Hematopoietic multipotent progenitor cell treated with erythropoietin and hydrocortisone succinate and interleukin-3 and kit ligand, for 17 days (in vitro differentiated cells): ENCODE measurements around the gene ZNF212.

Experiments
- DNase-seq: peaks from one replicate; pipeline ENCODE4 v3.0.0-alpha.2; 2015; ENCODE audit warnings: low spot score

ZNF212 gene

GRCh38 chr7:149285603-149286002 lies 46.2 kb downstream of the ZNF212 start:
- no peak for DNase-seq

- DNase-seq, result no peak
These were observed 47.5 kb downstream of the ZNF212 start for GRCh38 chr7:149286811-149287400.

DNA sequence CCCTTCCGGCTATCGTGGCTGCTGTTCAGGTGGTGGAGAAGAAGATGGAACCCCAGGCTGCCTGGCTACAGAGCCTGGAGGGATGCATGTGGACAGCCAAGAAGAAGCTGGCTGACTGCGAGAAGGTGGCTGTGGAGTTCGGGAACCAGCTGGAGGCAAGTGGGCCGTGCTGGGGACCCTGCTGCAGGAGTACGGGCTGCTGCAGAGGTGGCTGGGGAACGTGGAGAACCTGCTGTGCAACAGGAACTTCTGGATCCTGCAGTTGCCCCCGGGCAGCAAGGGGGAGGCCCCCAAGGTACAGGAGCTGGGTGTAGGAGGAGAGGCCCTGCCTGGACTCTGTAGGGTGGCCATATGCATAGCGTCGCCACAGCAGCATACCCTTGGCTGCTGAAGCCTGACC lies 48.2 kb downstream of the ZNF212 start:
- DNase-seq, result no peak

DNA sequence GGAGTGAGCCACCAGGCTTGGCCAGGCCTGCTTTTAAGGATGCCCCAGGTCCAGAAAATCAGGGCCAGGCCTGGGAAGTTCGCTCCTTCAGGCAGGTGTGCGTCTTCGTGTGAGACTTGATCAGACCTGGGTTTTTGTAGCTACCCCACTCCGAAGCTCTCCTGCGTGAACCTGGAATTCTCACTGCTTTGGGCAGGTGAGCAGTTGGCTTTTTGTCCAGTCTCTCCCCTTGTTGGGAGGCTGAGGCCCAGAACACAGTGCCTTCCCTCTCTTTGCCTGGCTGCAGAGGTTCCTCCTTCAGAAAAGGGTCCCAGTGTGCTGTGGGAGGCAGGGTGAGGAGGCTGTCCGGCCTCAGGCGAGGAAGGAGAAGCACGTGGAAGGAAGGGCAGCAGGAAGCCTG lies 49.8 kb downstream of the ZNF212 start:
- no peak for DNase-seq

DNA sequence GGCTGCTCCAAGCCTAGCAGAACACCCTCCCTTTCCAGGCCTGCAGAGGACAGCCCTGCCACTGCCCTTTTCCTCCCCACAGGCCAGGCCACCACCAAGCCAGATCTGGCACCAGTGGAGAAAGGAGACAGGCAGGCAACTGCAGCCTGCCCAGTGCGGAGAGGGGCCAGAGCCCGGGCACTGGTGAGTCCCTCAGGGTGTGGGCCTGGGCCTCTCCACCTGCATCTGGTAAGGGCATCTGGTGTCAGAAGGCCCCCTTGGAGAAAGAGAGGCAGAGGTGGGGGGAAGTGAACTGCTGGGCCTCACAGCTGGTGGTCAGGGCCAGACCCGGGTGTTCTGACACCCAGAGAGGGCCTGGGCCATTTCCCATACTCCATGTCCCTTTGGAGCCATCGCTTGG lies 50.4 kb downstream of the ZNF212 start:
- no peak for DNase-seq

GRCh38 chr7:149291036-149291780 lies 51.8 kb downstream of the ZNF212 start:
- DNase-seq, result no peak

DNA sequence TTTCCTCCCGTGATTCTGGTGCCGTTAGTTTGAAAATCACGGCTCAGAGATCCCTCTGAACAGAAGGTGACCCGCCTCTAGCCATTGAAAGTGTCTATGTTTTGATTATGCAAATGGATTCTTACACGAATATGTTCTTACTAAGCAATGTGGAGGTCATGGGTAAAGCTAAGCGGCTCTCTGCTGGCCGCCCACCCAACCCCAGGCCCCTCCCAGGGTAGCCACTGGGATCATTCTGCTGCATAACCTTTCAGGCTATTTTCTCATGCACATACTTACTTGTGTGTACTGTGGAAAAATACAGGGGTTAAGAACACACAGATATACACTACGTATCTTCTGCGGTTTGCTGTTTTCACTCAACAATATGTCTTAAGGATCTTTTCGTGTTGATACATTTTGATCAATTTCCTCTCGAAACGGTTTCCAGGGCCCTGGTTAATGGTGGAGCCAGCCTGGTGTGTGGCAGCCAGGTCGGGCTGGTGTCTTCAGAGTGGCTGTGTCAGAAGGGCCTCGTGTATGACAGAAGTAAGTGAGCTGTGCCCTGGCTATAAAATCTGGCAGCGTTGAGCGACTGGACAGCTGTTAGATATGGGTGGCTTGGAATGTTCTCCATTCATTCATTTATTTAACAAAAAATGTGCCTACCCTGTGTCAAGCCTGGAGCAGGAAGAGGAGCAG lies 52.5 kb downstream of the ZNF212 start:
- DNase-seq, result no peak

DNA sequence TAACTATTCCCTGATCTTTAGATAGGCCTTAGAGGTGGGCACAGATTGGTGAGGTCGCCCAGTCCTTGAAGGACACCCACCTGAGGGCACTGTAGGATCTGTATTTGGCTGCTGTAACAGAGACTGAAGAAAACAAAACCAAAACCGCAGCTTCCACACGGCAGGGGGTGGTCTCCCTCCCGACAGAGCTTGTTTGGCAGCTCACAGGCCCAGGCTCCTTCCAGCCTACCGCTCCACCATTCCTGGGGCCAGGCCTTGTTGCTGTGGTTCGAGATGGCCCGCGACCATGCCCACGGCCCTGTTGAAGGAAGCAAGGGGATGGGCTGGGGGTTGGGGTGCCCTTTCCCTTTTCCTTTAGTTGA lies 53.0 kb downstream of the ZNF212 start:
- DNase-seq, result no peak

DNA sequence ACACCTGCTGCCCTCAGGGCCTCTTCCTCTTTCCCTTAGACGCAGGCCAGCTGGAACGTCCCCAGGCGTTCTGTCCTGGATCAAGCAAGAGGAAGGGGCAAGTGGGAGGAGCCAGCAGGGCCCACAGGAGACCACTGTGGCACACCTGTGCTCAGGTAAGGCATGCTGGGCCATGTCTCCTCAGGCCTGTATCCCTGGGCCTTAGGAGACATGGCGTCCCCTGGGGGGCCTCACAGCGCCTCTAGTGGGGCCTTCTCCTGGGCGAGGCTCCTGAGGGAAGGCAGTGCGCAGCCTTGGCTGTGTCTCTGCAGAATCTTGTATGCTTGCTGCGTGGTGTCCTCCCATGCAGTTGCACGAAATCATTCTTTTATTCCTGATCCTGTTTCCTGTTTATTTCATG lies 53.9 kb downstream of the ZNF212 start:
- no peak for DNase-seq

DNA sequence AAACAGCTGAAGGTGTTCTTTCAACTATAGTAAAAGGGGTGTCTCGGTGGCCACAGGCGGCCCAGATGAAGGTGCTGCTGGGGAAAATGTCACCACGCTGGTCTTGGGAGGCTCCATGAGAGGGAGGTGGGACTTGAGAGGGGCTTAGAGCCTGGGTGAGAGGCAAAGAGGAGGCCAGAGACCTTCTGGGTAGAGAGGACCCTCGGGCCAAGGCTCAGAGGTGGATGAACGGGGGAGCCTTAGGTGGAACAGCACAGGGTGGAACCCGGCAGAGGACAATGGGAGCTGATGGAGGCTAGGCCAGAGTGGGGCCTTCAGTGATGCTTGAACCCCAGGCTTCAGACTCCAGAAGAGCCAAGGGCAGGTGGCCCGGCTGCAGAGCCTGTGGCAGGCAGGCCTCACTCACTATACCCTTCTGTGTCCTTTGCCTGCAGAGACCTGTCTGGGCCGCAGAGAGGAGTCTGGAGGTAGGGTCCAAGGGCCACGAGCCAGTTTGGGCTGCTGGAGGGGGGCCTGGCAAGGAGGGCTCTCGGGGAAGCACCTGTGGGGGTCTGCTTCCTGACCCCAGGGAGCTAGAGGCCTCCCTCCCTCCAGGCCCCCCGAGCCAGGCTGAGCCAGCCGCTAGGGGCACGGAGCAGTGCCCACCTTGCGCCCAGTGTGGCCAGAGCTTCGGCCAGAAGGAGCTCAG lies 54.6 kb downstream of the ZNF212 start:
- no peak for DNase-seq

DNA sequence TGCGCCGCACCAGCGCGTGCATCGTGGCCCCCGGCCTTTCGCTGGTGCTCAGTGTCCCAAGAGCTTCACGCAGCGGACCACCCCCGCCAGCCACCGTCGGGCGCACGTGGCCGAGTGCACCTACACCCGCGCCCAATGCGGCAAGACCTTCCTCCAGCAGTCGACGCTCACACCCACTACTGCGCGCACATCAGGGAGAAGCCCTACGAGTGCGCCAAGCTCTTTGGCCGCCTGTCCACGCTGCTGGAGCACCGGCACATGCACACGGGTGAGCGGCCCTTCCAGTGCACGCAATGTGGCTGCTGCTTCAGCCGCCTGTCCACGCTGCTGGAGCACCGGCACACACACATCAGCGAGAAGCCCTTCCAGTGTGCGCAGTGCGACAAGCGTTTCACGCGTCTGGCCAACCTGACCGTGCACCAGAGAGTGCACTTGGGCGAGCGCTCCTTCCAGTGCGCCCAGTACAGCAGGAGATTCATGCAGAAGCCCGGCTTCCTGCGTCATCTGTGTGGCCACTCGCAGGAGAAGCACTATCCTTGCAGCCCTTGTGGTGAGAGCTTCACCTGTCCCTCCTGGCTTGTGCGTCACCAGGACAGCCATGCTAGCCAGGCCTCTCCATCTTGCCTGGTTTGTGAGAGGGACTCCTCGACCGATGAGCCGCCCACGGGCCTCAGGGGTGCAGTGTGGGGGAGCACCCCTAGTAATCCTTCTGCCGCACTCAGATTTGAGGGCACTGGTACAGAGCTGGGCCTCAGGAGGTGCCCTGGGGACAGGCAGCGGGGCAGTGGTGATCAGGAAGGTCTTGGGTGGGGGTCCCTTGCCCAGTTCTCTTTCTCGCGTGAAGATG lies 55.4 kb downstream of the ZNF212 start:
- DNase-seq, result no peak

DNA sequence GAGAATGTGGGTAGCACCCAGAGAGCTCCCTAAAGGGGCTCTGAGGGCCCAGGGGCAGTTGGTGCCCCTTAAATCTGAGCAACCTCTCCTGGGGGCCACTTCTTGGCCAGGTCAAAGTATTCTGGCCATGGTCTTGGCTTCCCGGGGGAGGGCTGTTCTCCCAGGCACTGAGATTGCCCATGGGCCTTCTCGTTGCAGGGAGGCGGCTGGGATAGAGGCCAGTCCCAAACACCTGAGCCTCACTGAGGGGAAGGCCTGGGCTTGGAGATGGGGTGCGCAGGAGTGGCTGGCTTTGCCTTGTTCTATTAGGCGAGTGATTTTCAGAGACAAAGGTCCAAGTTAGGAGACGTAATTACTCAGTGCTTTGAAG lies 56.0 kb downstream of the ZNF212 start:
- DNase-seq, result no peak

GRCh38 chr7:149296368-149296767 lies 56.9 kb downstream of the ZNF212 start:
- DNase-seq, result no peak

GRCh38 chr7:149297034-149297755 lies 57.7 kb downstream of the ZNF212 start:
- DNase-seq, result no peak

DNA sequence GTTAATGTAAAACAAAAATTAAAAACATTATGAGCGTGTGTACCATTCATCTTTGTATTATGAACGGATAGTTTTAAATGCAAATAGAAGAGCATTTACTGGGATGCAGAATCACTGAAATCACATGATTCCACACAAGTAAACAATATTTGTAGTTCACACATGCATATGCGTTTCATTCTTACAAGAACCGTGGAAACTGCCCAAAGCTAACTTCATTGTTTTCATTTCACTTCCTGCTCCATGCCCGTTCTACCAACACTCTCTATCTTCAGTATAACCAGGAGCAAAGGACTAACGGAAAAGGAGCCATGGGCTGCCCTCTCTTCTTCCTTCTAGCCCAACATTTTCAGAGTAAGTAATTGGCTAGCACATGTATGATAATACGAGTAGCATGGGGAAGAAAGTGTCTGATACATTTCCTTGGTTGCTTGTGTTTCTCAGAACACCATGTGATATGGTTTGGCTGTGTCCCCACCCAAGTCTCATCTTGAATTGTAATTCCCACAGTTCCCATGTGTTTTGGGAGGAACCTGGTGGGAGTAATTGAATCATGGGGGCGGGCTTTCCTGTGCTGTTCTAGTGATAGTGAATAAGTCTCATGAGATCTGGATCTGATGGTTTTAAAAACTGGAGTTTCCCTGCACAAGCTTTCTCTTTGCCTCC lies 61.3 kb downstream of the ZNF212 start:
- DNase-seq, result no peak

- DNase-seq, result no peak
These were observed 62.8 kb downstream of the ZNF212 start for GRCh38 chr7:149302222-149302621.

- DNase-seq, result no peak
These were observed 63.4 kb downstream of the ZNF212 start for GRCh38 chr7:149302865-149303264.

GRCh38 chr7:149304006-149304405 lies 64.6 kb downstream of the ZNF212 start:
- DNase-seq, result no peak
